Omental fat pad (tissue), 4 donors: ENCODE data around the gene RRAS2. TPM values are rescaled to one million over a fixed set of nuclear protein-coding genes. Genes with fewer than 3 reads are reported as not detected.

Experiments
- ATAC-seq: fragments of 150-250 bp; one replicate; pipeline ENCODE4 v1.9.1; 2016; ENCODE audit warnings: mild to moderate bottlenecking, moderate library complexity; ENCODE audit not compliant: low FRiP score
- DNase-seq: peaks from one replicate; pipeline ENCODE4 v3.0.0-alpha.2; 2019; ENCODE audit warnings: low spot score
- CTCF ChIP-seq, 3 donors: fragments of 450-650 bp; IDR thresholded peaks; one replicate each; pipeline ENCODE4 v1.5.1; 2016 to 2017; ENCODE audit warnings: antibody characterized with exemption in 3 of 3, mild to moderate bottlenecking in 3 of 3, moderate library complexity in 2 of 3
- total RNA-seq, 4 donors: library from RNA; depleted of rRNA; stranded (reverse); fragments of >200 nt; gene quantifications; one replicate each; pipeline ENCODE4 v1.1.0, GENCODE V29; 2016

Gene RRAS2
- total RNA-seq, 4 donors from 2014 or later: 33.9 to 80.3 (median 70.7) TPM

- no peak for ATAC-seq
- no peak for DNase-seq
- TF ChIP-seq CTCF (IDR thresholded peaks at IDR 0.05): no peak
Measured at GRCh38 chr11:14261066-14261465, 97.9 kb downstream of the RRAS2 start.

- ATAC-seq (no peak), DNase-seq (no peak)
- TF ChIP-seq CTCF (IDR thresholded peaks at IDR 0.05): no peak
Measured at GRCh38 chr11:14259878-14260277, 99.1 kb downstream of the RRAS2 start.

- ATAC-seq: no peak
- TF ChIP-seq CTCF (IDR thresholded peaks at IDR 0.05): no peak
- no peak for DNase-seq
Measured at GRCh38 chr11:14259186-14259784, 99.7 kb downstream of the RRAS2 start.

- peak; percentile 79 for ATAC-seq
Measured at GRCh38 chr11:14258221-14258935, 100.6 kb downstream of the RRAS2 start.

GRCh38 chr11:14255238-14255534, 103.8 kb downstream of the RRAS2 start:
- TF ChIP-seq CTCF (IDR thresholded peaks at IDR 0.05): no peak
- ATAC-seq (no peak), DNase-seq (no peak)

More at GRCh38 chr11:14258221-14258935, 100.6 kb downstream of the RRAS2 start:
- no peak for DNase-seq
- no peak for TF ChIP-seq CTCF (IDR thresholded peaks at IDR 0.05)

GRCh38 chr11:14254533-14255237, 104.3 kb downstream of the RRAS2 start:
- no peak for TF ChIP-seq CTCF (IDR thresholded peaks at IDR 0.05)
- ATAC-seq (no peak), DNase-seq (no peak)
